BLaER1 (cell line): ENCODE measurements around the gene NCKAP5L.
A peak's percentile ranks its signal among the peaks of the same experiment; 100 is the strongest.

ENCODE experiments used
- H3K27ac ChIP-seq: shearing (Covaris generic); formaldehyde crosslinking; 2 replicates; pipeline ENCODE4 v1.8.1; 2022
- H3K27me3 ChIP-seq: shearing (Covaris generic); formaldehyde crosslinking; 2 replicates; pipeline ENCODE4 v1.8.1; 2022
- H3K36me3 ChIP-seq: shearing (Covaris generic); formaldehyde crosslinking; 2 replicates; pipeline ENCODE4 v1.8.1; 2022
- H3K4me1 ChIP-seq: shearing (Covaris generic); formaldehyde crosslinking; 2 replicates; pipeline ENCODE4 v1.8.1; 2022
- H3K4me2 ChIP-seq: shearing (Covaris generic); formaldehyde crosslinking; 2 replicates; pipeline ENCODE4 v1.8.1; 2022
- H3K4me3 ChIP-seq: shearing (Covaris generic); formaldehyde crosslinking; 2 replicates; pipeline ENCODE4 v1.8.1; 2022
- H3K9ac ChIP-seq: shearing (Covaris generic); formaldehyde crosslinking; 2 replicates; pipeline ENCODE4 v1.8.1; 2022
- H3K9me3 ChIP-seq: shearing (Covaris generic); formaldehyde crosslinking; 2 replicates; pipeline ENCODE4 v1.8.1; 2022
- H4K20me1 ChIP-seq: shearing (Covaris generic); formaldehyde crosslinking; 2 replicates; pipeline ENCODE4 v1.8.1; 2022
- Cebpa-rat ChIP-seq: shearing (Covaris generic); IDR thresholded peaks from 2 replicates; pipeline ENCODE4 v1.8.1; 2022

NCKAP5L gene

DNA sequence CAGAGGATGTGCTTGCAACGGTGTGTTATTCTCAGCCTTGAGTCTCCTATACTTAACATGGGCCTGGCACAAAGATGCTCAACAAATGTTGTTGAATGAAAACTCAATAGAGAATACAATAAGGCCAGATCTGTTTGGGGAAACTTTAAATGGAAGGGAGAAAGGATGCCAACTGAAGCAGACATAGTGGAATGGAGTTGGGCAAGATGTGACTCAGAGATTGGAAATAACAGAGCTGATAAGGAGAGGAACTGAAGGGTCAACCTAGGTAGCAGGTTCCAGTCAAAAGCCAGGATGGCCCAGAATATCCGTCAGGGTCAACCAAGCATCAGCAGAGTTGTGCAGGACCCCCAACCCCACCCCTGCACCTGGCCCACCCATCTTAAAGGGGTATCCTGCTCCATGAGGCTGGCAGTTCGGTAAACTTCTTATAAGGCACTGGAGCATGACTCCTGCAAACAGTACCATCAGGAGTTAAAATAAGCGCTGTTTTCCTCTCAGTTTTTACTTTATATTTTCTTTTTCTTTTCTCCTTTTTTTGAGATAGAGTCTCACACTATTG lies 15.7 kb upstream of the NCKAP5L start:
- no peaks in the 10 kb centered on the region for H3K36me3 ChIP-seq
- H3K4me1 ChIP-seq = peaks cover 58% of the 10 kb centered on the region
- no peaks in the 10 kb centered on the region for H3K27me3 ChIP-seq
- no peak overlapping the region; the same call in 1 of the 2 replicates for H3K4me3 ChIP-seq
- H4K20me1 ChIP-seq = no peaks in the 10 kb centered on the region
- H3K27ac ChIP-seq = no peak overlapping the region
- H3K4me2 ChIP-seq = peak overlapping the region; percentile 90
- no peak overlapping the region for H3K9ac ChIP-seq
- H3K9me3 ChIP-seq = no peaks in the 10 kb centered on the region
- no peak for TF ChIP-seq Cebpa-rat

DNA sequence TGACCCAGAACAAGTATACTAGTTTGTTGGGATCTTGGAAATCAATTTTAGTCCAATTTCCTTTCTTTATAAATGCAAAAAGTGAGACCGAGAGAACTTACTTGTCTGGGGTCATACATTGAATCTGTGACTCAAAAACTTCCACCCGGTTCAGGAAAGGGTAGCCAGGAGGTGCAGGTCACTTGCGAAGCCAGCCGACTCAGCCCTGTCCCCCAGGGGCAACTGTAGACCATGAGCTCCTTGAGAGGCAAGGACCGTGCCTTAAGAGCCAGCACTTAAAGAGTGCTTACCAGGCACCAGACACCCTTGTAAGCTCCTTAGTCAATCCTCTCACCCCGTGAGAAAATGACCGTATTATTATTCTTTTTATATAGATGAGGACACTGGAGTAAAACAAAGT lies 15.2 kb upstream of the NCKAP5L start:
- Histone ChIP-seq H3K9me3 (no peaks in the 10 kb centered on the region), H4K20me1 (no peaks in the 10 kb centered on the region), H3K4me2 (peak overlapping the region; percentile 90), H3K27me3 (no peaks in the 10 kb centered on the region), H3K36me3 (no peaks in the 10 kb centered on the region), H3K9ac (peak overlapping the region; percentile 84), H3K4me3 (peak overlapping the region; percentile 73), H3K4me1 (peaks cover 58% of the 10 kb centered on the region), H3K27ac (peak overlapping the region; percentile 82)
- TF ChIP-seq Cebpa-rat = no peak

DNA sequence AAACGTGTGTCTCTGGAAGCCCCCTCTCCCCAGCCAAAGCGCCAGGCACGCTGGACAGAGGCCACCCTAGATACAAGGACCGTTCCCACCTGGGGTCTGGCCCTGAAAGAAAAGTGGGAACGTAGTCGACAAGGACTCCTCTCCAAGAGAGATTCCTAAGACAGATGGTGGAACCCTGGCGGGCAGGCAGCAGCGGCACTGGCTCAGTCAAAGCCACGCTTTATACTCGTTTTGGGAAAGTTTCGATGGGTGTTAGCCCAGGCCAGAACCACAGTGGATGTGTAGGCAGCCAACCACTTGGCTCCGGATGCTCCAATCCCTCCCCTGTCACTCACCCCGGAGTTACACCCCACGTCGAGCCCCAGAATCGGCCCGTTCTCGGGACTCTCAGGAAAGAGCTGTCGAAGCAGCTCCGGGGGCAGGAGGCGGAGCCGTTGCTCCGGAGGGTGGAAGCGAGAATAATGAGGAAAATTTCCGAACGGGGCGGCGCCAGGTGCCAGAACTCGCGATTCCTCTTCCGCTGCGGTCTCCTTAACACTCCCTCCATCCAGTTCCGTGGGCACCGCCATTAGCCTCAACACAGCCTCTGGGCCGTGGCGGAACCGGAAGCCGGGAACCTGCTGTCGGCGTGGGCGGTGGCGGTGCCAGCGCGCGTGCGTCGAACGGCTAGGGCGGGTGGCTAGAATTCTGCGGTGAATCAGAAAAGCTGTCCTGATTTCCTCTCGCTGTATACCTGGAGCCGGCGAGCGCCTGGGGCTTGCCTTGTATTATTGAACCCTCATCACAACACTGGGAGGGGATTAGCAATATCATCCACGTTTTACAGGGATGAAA lies 14.5 kb upstream of the NCKAP5L start, which contains the start of gene BCDIN3D:
Gene BCDIN3D, minus strand, starts transcription at position 588 of the 834 bp plus-strand sequence. Its CDS starts 19 bp downstream, at position 569.
- Histone ChIP-seq H3K27ac (peak within 1 kb of the TSS; percentile 82), H3K4me1 (peaks cover 57% of the 10 kb centered on the region), H3K27me3 (no peaks in the 10 kb centered on the region), H3K4me3 (peak within 1 kb of the TSS; percentile 73), H4K20me1 (no peaks in the 10 kb centered on the region), H3K36me3 (no peaks in the 10 kb centered on the region), H3K9ac (peak within 1 kb of the TSS; percentile 84), H3K9me3 (no peaks in the 10 kb centered on the region), H3K4me2 (peak within 1 kb of the TSS; percentile 90)
- no peak for TF ChIP-seq Cebpa-rat

DNA sequence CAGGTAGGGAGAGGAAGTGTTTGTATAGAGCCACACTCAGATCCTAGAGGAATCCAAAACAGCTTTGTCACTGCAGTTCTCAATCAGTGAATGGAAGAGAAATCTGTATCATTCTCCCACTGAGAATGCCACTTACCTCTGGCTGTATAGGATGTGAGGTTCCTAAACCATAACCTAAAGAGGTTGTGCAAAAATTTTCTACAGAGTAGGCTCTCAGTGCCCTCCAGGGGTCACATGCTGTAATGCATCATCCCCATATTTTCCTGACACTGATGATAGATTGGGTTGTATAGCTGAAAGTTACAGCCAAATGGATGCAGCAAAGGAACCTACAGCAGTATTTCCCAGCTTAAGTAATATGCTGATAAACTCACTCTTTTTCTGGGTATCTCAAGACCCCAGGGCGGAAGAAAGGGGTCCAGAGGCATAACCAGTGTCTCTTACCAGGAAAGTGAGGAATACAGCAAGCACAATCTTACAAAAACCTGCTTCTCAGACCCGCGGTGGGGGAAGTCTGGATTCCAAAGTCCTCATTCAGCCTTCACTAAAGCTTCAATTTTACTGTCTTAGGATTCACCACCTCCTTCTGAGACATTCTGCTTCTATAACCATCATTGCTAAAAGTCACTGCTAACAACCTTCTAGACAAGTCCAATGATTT lies 10.9 kb upstream of the NCKAP5L start:
- peaks cover 35% of the 10 kb centered on the region for H3K4me1 ChIP-seq
- H3K4me3 ChIP-seq = no peak overlapping the region
- no peaks in the 10 kb centered on the region for H3K27me3 ChIP-seq
- H3K4me2 ChIP-seq = no peak overlapping the region
- no peak for TF ChIP-seq Cebpa-rat
- no peaks in the 10 kb centered on the region for H4K20me1 ChIP-seq
- no peak overlapping the region for H3K9ac ChIP-seq
- no peak overlapping the region for H3K27ac ChIP-seq
- no peaks in the 10 kb centered on the region for H3K9me3 ChIP-seq
- H3K36me3 ChIP-seq = no peaks in the 10 kb centered on the region

DNA sequence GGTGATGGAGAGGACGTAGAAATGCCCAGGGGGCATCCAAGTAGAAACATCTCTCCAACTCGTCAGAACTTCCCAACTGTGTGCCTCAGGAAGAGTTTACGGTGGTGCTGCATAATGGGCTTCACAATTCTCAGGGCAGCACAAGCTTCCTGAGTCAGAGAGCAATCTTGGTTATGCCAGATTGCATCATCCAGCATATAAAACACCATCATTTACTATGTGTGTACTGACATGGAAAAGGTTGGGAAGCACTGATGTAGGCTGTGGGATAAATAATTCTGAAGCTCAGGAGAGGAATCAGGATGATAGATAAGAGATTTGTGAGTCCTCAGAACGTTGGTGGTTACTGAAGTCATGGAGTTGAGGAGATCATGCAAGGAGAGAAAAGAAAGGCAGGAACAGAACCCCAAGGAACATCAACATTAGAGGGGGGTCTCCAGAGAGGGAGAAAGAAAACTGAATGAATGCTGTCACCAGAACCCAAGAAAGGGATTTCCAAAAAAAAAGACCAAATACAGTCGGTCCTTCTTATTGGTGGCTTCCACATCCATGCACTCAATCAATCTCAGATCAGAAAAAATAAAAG lies 4.7 kb upstream of the NCKAP5L start:
- H3K36me3 ChIP-seq = no peaks in the 10 kb centered on the region
- H3K27ac ChIP-seq = no peak overlapping the region
- no peak overlapping the region for H3K4me3 ChIP-seq
- H4K20me1 ChIP-seq = no peaks in the 10 kb centered on the region
- TF ChIP-seq Cebpa-rat = 0 out of 2 replicates have a peak, but pooled peaks have one; percentile 35
- no peak overlapping the region for H3K4me2 ChIP-seq
- H3K9ac ChIP-seq = no peak overlapping the region
- H3K9me3 ChIP-seq = no peaks in the 10 kb centered on the region
- H3K4me1 ChIP-seq = peaks cover 10% of the 10 kb centered on the region
- H3K27me3 ChIP-seq = no peaks in the 10 kb centered on the region

DNA sequence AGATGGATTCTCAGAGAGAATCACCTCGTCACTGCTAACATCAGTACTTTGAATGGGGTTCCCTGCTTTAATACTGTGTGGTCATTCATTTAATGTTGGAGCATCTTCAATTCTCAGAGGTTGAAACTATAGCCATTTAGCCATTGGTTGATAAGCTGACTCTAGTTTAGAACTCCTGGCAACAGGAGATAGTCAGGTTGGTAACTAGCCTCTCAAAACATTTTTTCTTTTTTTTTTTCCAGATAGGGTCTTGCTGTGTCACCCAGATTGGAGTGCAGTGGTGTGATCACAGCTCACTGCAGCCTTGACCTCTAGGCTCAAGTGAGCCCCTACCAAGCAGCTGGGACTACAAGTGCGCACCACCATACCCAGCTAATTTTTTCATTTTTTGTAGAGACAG lies 3.5 kb upstream of the NCKAP5L start:
- Histone ChIP-seq H3K36me3 (no peaks in the 10 kb centered on the region), H3K9ac (no peak overlapping the region), H3K27me3 (no peaks in the 10 kb centered on the region), H3K27ac (no peak overlapping the region), H3K9me3 (no peaks in the 10 kb centered on the region), H3K4me2 (no peak overlapping the region), H3K4me1 (peaks cover 20% of the 10 kb centered on the region), H4K20me1 (peaks cover 9% of the 10 kb centered on the region), H3K4me3 (no peak overlapping the region)
- TF ChIP-seq Cebpa-rat = no peak

DNA sequence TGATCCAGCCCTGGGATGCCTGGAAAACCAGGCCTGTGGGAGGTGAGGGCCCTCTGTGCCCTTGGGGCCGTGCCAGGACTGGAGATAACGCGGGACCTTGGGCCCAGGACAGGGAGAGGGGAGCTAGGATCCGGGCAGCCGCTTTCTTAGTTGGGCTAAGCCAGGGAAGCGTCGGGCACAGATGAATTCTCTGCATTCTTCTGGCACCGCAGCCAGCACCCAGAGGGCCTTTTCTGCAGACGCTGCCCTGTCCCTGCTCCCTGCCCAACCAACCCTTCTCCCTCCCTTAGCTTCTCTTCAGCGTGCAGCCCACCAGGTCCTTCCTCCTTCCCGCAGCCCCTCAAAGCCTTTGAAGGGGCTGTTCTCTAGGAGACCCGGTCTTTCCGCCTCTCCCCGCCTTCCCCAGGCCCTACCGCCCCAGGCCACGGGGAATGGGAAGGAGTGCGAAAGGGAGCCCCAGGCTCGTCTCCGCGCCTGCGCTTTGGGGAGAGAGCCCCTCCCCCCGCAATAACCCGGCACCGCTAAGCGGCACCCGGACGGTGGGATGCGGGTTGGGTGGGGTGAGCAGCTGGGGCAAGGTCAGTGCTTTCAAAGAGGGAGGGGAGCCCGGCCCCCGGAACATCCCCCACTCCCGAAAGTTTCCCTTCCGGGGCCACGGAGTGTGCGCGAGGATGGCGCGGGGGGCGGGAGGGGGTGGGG lies 663 bp downstream of the NCKAP5L start:
- Histone ChIP-seq H3K27ac (peak overlapping the region; percentile 75), H3K9me3 (no peaks in the 10 kb centered on the region), H3K27me3 (no peaks in the 10 kb centered on the region), H3K36me3 (peaks cover 9% of the 10 kb centered on the region; the same call in 1 of the 2 replicates), H4K20me1 (peaks cover 50% of the 10 kb centered on the region), H3K4me3 (peak overlapping the region; percentile 77), H3K9ac (peak overlapping the region; percentile 83), H3K4me2 (peak overlapping the region; percentile 98), H3K4me1 (peaks cover 52% of the 10 kb centered on the region)
- no peak for TF ChIP-seq Cebpa-rat

DNA sequence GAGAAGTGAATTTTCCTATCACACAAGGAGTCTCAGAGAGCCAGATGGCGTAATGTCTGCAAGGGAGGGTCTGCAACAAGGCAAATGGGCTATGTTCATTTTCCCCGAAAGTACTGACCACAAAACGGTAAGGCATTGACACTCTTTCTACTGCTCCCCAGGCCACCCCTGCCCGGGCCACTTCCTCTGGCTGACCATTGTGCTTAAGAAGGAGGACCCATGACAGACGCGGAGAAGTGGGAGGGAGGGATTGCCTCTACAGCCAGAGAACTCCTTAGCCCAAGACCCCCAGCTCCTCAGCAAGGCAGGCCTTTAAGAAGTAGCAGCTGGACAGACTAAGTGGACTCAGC lies 1.2 kb downstream of the NCKAP5L start:
- Histone ChIP-seq H3K36me3 (peaks cover 12% of the 10 kb centered on the region; the same call in 1 of the 2 replicates), H3K27me3 (no peaks in the 10 kb centered on the region), H4K20me1 (peaks cover 50% of the 10 kb centered on the region), H3K9me3 (no peaks in the 10 kb centered on the region), H3K4me2 (peak overlapping the region; percentile 98), H3K9ac (peak overlapping the region; percentile 83), H3K4me1 (peaks cover 58% of the 10 kb centered on the region), H3K27ac (peak overlapping the region; percentile 75), H3K4me3 (peak overlapping the region; percentile 77)
- no peak for TF ChIP-seq Cebpa-rat

DNA sequence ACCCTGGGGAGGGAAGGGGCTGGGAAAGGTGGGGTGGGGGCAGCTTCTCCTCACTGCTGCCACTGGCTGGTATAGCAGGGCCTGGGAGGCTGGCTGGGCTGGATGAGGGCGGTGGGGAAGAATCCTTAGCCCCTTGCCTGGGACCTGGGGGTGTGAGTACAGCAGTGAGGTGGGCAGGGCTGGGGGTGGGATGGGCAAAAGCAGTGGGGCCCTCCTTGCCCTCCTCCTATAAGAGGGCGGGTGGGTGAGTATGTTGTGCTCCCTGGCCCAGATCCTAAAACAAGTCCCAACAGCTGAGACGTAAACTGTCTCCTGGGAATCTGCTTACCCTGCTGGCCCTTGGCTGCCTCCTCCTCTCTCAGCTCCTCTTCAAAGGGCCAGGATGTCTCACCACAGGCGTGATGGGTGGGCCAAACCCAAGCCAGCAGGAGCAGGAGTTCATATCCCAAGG lies 2.2 kb downstream of the NCKAP5L start:
- Histone ChIP-seq H3K27me3 (no peaks in the 10 kb centered on the region), H3K9ac (no peak overlapping the region), H3K4me2 (peak overlapping the region; percentile 98), H3K9me3 (no peaks in the 10 kb centered on the region), H4K20me1 (peaks cover 50% of the 10 kb centered on the region), H3K27ac (no peak overlapping the region), H3K4me3 (no peak overlapping the region), H3K4me1 (peaks cover 68% of the 10 kb centered on the region), H3K36me3 (peaks cover 12% of the 10 kb centered on the region; the same call in 1 of the 2 replicates)
- TF ChIP-seq Cebpa-rat = no peak
